ENCODE measurements around the gene NPAS3.
"Not testable (repeated sequence)": the region's sequence is repeated elsewhere in the genome, so short reads cannot be mapped to it uniquely, and the experiment has no call there.

The NPAS3 gene

DNA sequence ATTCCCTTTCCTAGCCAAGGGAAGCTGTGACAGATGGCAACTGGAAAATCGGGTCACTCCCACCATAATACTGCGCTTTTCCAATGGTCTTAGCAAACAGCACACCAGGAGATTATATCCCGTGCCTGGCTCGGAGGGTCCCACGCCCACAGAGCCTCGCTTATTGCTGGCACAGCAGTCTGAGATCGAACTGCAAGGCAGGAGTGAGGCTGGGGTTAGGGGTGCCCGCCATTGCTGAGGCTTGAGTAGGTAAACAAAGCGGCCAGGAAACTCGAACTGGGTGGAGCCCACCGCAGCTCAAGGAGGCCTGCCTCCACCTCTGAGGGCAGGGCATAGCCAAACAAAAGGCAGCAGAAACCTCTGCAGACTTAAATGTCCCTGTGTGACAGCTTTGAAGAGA is 149.6 kb downstream of the NPAS3 start:
- not testable (repeated sequence) for DNase-seq

DNA sequence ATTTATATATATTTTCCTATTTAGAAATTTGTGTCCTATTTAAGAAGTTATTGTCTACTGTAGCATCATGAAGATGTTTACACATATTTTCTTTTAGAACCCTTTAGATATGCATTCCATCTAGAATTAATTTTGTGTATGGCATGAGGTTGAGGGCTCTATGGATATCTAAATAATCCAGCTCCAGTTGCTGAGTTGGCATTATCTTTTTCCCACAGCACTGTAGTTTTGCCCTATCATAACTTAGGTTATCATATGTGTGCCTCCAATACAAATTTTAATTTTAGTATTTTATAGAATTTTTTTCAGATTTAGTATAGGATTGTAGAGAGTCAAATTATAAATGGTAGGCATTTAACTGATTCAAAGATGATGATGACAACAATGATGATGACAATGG is 159.3 kb downstream of the NPAS3 start:
- DNase-seq, result no peak

DNA sequence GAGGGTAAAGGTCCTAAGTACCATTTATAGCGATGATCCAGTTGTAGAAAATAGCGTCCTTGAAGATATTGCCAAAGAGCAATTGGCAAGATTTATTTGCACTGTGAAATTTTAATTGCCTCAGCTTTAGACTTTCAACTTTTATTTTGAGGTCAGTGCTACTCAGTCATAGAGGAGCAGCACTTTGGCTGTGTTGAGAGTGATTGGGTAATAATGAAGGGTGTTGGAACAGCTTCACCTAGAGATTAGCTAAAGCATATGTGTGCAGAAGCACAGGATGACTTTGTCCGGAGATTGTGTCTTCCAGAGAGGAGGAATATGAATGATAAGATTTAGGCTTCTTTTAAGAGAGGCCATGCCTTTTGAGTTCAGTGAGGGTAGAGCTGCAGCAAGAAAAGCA is 164.8 kb downstream of the NPAS3 start:
- no peak for DNase-seq

DNA sequence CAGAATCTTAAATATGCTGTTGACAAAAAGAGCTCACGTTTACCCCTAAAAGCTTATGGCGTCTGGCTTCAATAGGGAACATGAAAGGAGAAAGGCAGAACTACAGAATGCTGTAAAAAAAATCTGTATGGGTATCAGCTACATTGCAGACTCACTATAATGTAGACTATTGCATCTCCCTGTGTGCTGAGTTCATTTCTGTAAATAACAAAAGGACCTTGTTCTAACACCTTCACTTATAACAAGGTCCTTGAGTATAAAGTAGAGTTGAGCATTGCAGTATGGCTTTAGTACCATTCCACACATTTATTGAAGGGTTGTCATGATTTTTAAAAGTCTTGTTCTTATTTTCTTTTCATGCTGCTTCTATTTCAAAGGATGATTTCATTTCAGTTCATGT is 165.3 kb downstream of the NPAS3 start:
- DNase-seq, result no peak

DNA sequence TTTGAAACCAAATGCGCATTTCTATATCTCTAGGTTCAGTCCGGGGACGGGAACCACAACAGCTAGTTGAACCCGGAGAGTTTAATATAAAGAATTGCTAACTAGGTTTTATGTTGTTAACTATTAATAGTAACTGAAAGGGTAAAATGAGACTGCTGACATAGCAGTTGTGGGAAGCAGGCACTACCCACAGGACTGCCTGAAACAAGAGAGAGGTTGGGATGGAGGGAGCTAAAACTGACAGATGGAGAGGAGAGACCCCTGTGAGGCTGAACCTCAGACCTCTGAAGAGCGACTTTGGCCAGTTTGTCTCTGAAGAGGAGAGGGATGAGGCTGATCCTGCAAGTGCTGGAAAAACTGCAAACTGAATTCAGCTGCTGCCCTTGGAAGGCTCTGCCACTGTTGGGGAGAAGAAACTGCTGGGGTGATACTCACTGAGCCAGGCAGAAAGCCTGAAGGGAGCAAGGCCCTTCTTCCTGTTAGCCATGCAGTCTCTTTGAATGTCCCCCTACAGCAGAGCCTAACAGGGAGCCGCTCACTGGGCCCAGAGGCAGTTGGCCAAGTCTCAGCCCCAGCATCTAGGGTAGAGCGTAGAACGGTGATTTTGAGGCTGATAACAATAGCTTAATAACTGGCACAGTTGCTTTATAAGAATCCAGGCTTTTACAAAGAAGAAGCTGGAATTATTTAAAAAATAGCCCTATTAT is 172.2 kb downstream of the NPAS3 start:
- DNase-seq, result no peak

DNA sequence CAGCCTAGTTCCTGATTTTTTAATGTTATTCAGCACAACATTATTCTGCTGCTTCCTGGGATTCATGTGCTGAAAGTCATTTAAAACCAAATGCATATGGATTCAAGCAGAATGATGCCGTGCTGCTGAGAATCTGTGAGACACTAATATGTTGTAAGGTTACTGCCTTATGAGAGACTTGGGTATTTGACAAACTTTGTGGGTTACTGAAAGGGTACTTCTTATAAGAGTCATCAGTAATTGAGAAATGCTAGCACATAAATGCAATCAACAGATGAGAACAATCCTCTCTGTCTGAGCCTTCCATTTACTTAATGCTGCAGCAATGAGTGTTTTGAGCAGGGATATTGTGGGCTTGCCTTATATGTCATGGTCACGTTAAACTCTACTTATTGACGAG is 175.7 kb downstream of the NPAS3 start:
- DNase-seq, result no peak

DNA sequence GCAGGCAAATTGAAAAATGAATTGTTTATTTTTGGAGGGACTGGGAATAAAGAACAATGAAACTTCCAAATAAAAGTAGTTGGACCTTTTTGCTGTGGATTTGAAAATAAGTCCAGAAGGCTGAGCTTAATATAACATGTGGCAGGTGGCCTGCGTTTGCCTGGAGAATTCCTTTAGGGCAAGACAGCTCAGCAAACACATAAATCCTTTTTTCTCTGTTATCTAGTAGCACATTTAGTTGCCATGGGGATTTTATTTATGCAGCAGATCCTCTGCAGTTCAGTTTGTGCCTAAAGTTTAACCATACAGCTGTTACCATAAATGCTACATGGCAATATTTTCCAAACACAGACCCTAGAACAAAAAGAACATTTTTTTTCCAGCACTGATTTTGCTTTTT is 180.0 kb downstream of the NPAS3 start:
- peak; percentile 19 for DNase-seq

DNA sequence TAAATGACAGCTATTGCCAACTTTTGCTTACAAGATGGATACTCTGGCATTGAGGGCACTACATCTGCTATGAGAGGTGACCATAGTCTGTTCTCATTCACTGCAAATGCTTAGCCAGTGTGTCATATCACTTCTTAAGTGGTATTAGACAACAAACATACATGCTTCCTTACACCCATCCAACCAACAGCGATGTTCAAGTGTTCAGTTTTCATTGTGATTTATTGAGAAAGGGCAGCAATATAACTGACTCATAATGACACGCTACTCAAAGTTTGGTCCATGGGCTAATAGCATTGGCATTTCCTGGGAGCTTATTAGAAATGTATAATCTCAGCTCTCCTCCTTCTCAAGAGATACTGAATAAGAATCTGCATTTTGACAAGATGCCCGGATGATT is 181.7 kb downstream of the NPAS3 start:
- DNase-seq, result no peak

DNA sequence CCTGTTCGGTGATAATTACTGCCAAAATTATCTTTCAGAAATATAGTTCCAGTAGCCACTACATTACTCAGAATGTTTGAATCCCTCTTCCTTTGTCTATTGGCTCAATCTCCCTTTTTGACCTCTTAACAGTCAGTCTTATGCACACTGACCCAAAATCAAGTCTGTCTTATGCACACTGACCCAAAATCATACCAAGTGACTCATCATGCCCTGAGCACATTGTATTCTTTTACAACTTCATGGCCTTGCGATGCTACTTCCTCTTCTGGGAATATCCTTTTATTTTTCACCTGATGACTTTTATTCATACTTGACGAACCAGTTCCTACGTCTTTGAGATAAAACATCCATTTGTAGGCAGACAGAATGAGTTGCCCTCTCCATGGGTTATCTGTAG is 182.3 kb downstream of the NPAS3 start:
- DNase-seq, result no peak

DNA sequence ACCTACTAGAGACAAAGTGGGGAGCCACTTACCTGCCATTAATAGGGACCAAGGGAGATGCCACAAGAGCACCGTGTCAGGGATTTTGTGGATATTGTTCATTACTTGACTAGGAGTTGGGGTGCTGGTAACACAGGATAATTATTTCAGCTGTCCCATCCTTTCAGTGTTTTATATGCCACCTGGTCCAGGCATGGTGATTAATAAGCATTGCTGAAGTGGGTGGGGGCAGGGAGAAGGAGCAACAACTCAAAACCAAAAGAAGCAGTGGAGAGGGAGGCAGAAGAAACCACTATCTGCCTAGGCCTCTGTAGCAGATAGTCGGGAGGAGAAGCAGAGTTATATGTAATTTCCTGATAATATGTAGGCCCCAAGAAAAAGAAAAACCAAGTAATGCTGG is 184.6 kb downstream of the NPAS3 start:
- DNase-seq, result no peak

DNA sequence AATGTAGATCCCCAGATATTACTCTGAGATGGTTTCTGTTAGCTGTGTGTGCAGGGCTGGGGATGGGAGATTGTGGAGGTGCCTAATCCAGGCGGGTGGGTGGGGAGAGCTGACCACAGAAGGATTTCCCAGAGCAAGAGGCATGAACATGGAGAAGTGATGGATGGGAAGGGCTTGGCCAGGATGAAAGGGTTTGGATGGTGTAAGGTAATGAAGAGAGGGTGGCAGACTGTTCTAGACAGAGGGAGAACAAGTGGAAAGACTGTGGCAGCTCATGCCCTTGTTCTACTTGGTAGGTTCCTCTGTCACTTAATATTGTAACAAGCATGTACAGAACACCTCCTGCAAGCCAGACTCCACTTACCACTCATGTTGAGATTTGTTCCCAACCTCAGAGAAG is 187.8 kb downstream of the NPAS3 start:
- DNase-seq, result no peak

DNA sequence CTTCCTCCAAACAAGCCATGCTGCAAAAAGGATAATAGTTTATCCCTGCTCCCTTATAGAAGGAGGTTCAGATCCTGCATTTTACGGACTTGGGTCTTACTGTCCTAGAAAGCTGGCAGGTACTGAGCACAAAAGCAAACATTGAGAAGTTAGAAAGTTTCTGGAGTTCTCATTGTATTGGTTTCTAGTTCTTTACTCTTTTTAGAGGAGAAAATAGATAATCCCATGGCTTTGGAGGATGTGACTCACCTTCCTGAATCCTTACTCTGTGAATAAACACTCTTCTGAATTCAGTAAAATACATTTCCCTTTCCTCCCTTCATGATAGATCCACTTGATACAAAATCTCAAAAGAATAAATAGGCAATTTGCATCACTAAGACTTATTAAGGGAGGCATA is 188.9 kb downstream of the NPAS3 start:
- no peak for DNase-seq

DNA sequence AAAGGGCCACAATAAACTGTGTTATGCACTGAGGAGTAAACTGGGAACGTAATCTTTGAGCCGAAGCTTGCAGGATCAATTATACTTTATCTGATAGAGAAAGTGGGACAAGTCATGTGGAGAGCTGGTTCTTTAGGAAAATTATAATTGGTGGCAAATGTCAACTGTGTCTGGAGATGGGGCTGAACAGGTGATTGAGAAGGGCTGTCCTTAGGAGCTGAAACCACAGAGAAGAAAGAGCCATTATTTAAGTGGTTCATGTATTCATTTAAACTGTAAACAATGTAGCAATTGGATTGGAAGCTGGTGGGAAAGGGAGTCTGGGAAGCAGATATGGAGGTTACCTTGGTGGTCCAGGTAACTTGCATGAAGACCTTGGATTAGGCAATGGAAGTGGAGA is 193.1 kb downstream of the NPAS3 start:
- no peak for DNase-seq

DNA sequence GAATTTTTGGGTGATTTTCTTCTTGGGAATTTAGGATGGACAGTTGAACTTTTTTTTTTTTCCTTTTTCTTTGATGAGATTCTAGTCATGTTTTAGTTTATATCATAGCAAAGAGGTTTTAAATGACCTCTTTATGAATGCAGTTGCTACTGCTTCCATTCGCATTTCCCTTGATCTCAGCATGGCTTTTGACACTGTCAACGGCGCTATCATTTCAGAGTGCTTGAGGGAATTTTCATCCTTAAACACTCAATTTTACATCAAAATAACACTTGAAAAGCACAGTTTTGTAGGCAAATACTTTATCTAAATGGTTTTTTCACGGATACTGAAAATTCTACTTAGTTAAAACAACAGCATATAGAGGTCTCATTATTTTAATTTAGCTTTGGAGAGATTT is 195.5 kb downstream of the NPAS3 start:
- no peak for DNase-seq

DNA sequence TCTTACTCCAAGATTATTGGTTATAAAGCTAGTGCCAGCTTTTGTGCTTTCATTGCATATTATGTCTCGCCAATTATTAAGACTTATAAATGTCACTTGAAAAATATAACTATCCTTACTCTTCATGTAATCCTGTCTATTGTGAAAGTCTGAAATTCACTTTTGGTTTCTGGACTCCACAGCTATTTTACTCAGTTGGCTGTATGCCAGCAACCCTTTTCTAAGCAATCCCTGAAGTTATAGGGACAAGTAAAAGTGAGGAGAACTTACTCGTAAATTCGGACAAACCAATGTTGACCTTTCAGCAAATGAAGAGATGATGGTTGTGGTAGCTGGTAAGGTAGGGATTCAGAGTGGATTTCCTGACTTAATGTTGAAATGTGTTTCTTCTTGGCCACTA is 196.3 kb downstream of the NPAS3 start:
- DNase-seq, result no peak

DNA sequence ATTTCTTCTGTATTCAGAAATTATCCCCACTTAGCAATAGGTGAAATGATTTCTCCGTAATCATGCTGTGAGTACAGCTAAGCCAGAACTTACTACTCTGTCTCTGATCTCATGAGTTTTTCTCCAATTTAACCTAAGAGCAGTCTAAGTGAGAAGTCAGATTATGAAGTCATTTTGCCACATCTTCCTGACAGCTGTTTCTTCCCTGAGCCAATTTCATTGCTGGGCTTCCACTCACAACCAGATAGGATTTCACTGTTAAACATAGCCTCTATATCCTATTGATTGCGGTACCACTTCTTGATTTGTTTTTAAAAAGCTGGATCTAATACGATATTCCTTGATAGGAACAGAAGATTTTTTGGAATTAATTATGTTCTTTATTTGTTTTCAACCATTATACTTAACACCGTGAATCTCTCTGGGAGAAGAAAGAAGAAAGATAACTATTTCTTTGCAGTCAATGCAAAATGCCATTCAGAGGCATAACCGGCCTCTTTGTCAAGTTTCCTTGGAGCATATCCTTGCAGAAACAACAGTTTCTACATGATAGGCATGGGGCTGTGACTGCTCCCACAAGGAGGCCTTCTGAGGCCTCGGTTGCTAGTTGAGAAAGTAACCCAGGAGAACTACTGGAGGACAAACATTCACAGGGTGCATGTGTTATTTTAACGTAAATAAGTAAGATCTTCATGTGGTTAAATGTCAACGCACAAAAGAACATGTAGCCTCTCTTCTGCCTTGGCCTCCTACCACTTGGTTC is 212.2 kb downstream of the NPAS3 start:
- DNase-seq, result no peak

DNA sequence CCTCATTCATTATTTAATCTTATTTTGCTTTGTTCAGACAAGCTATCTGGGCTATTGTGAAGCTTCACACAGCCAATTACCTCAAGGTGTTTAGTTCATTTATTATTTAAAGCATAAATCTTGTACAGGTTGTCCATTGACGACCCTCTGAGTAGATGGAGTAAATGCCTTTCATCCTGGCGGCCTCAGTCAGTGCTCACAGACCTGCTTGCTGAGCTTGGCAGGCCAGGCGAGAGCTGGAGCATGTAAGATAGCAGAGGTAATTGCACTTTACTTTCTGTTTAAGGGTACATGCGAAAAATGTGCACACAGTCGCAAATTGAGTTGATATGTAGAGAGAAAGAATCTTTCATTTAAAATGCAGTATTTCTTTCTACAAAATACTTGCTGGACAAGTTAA is 224.4 kb downstream of the NPAS3 start:
- no peak for DNase-seq

DNA sequence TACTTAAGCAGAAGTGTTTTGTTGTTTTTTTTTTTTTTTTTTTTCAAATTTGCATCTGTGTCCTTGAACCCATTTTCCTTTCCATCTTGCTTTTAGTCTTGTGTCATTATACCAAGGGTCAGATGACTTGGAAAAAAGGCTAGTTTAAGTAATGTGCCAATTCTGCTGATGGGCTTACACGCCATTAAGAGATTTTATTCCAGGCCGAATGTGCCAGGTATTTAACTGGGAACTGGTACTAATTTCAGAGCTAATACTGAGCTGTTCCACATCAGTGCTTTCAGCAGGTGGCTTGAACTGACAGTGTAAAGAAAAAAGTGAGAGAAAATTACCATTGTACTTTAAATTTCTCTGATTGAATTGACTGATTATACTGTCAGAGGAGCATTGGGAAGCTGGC is 224.9 kb downstream of the NPAS3 start:
- no peak for DNase-seq

DNA sequence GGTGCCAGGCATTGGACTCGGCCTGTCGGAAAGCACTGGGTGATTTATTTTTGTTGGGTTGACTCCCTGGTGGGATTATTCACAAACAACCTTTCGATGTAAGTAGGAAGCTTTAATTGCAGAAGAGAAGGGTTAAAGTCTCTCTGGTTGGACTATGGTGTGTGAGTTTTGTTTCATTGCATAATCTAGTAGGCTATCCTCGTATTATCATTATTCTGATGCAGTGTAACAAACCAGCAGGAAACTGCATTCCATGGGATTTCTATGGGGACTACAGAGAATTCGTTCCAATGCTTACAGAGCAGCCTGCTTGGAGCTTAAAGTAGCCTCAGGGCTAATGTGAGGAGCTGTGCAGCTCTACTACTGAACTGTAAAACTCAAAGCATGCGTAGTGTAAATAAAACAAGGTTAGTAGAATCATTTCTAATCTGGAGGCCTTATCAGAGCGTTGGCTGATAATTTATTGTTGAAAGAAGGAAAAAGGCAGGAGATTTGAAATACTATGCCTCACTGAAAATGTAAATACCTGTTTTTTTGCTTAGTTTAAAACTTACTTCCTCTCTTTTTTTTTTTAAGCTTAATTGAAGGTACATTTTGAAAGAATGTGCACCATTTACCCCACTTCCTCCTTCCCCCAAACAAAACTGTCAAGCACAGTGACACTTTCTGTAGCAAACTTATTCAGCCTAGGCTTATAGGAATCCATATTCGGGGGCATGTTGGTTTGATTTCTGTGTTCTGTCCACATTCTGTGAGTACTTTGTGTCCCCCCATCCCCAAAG is 226.7 kb downstream of the NPAS3 start:
- peak; percentile 49 for DNase-seq

DNA sequence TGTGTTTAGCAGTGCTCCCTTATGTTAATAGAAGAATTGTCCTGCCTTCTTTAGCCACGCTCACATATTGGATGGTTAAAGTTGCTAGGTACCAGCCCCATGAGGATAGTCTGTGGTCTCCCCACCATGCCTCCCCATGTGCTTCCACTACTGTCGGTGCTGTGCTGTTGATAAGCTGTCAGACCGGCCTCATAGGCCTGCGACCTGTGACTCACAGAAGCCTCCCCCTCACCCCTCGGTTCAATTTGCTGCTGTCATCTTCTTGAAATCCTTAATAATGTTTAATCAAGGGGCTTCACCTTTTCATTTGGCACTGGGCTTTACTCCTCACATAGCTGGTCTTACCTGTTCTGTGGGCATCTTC is 227.2 kb downstream of the NPAS3 start:
- DNase-seq, result no peak

DNA sequence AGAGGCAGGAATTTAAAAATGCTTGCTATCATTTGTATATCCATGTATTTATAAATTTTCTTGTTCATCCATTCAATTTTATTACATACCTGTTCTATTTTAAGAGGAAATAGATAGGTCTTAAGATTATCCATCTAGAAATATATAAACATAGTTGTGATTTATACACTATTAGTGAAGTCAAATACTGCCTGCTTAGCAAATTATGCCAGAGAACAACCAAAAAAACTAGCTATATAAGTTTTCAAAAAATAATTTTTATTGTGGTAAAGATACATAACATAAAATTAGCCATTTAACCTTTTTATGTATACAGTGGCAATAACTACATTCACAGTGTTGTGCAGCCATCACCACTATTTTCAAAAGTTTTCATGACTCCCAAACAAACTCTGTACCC is 237.3 kb downstream of the NPAS3 start:
- DNase-seq, result no peak

DNA sequence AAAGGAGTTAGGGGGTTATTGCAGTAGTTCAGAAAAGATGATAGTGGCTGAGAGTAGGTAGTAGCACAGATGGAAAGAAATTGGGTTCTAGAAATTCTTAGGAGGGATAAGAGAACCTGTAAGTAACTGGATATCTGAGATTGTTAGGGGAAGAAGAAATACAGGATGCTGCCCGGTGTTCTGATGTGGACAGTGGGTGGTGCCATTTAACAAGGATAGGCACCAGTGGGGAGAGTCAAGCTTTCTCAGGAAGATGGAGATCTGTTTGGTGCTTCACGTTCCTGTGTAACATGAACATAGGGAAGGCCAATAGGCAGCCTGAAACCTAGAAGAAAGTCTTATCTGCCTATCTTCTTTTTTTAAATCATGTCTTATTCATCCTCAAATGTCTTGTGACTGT is 245.9 kb downstream of the NPAS3 start:
- peak; percentile 6 for DNase-seq

DNA sequence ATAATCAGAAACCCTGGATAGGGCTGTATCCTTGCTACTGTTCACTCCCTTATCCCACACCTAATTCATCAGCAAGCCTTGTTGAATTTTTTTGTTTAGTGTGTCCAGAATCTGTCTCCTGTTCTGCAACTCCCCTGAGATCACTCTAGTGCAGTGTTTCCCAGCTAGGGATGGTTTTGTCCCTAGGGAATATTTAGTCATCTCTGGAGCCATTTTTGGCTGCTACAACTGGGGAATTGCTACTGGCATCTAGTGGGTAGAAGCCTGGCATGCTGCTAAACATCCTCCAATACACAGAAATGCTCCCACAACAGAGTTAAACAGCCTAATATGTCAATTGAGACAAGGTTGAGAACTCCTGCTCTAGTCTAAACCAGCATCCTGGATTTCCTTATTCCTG is 248.0 kb downstream of the NPAS3 start:
- DNase-seq, result no peak

DNA sequence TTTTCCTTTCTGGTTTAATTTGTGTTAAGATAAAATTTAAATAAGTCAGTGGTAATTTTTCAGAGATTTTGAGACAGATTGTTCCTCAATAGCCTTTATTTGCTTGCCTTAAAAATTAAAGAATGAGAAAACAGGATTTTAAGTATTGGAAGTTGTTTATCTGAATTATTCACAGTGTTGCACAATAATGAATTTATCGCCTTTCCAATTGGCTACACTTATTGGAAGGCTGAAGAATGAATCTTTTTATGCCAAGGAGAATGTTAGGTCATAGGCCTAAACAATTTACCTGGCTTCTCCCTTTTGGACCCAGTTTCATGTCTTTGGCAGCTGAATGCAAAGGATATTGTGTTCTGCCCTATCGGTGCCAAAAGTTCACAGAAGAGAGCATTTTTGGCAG is 250.2 kb downstream of the NPAS3 start:
- DNase-seq, result no peak
